ENCODE results near the gene NTN3.

Gene NTN3

DNA sequence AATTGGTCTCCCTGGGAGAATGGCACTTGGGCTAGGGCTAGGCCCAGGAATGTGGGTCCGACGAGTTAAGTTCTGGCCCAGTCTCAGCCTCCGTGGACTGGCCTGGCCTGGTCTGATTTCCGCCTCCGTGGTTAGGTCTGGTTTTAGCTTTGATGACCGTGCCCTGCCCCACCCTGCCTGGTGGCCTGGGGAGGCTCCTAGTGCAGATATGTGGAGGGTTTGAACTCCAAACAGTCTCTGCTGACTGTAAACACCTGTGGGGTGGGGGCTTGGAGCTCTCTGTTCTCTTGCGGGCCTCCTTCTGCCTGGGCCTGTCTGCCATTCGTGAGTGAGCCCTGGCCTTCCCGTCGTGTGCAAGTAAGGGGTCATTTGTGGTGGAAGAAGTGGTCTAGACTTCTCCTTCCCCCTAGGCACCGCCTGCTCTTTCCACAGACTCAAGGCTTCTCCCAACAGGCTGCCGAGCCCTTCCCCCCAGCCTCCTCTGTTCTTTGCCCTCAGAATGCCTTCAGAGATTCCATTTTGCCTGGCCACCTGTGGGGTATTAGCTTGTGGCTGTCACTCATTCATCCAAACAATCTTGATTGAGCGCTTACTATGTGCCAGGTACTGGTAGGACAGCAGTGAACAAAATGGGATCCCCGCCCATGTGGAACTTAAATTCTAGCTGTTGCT is 44.2 kb downstream of the NTN3 start:
- no peak for DNase-seq

DNA sequence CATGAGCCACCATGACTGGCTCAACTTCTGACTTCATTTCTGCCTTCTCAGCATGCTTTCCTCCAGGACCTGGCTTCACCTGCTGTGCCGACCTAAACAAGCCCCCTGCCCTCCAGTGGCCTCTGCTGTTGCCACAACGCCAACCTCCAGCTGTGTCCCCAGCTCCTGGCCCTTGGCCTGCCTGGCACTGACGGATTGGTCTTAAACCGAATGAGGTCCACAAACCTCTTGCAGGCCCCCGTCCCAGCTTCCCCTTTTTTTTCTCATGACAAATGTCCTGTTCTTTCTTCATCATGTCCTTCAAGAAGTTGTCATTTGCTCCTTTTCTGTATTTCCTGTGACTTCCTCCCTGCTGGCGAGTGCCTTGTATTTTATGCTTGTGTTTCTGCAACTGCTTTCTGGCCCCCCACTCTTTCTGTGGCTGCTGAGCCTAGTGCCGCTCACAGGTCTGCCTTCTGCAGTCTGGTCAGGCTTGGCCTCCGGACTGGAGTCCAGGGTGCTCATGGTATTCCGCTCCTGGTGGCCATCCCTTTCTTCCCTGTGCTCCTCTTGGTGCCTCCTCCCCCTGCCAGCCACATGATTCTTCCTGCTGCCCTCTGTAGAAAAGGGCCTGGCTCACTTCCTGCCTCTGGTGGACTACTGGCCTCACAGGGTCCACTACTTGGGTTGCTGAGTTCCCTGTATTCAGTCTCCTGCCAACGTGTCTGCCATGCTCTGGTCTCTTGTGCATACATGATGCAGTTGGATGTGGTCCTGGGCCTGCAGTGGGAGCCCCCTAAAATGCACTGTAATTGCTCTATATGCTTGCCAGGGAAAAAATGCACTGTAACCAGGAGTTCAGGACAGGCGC is 45.5 kb downstream of the NTN3 start:
- DNase-seq: peak; percentile 45

DNA sequence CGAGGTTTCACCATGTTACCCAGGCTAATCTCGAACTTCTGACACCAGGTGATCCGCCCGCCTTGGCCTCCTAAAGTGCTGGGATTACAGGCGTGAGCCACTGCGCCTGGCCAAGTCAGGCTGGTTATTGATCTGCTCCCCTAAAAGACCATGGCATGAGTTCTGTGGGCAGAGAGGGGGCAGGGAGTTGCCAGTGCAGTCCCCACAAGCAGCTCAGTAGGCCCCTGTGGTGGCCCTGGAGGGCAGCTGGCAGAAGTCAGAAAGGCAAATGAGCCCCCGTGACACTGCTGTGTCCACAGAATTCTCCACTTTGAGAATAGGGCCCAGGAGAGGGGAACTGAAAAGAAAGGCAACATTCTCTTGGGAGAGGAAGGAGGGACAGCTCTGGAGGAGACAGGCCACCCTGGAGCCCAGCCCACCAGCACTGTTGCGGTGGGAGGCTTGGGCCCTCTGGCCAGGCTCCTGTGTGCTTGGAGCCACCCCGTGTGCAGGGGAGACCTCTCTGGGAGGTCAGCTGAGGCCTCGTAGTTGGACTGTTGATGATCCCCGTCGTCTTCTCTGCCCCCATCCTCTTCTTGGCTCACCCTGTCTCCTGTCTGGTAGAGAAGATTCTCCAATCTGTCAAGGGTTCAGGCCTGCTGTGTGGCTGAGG is 47.0 kb downstream of the NTN3 start:
- DNase-seq: no peak

DNA sequence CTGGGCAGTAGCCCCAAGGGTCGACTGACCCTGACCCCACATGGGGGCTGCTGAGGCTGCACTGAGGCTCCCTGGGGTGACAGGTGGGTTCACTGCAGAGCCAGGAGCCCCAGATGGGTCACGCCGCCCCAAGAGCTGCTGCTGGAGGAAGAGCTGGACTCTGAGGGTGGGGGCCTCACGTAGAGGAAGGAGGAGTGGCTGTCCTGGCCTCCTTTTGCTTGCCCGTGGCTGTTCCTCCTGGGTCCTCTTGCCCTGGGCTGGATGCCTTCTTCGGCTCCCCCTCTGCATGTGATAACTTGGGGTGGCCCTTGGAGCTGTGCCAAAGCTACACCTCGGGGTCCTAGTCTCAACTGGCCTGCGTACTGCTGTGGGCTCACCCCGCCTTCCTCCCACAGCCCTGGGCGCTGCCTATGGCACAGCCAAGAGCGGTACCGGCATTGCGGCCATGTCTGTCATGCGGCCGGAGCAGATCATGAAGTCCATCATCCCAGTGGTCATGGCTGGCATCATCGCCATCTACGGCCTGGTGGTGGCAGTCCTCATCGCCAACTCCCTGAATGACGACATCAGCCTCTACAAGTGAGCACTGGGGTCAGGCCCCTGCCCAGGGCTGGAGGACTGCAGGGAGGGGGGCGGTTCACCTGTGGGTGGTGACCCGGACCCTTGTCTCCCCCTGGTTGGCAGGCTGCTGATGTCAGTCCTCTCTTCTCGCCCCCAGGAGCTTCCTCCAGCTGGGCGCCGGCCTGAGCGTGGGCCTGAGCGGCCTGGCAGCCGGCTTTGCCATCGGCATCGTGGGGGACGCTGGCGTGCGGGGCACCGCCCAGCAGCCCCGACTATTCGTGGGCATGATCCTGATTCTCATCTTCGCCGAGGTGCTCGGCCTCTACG is 48.0 kb downstream of the NTN3 start:
- no peak for DNase-seq

DNA sequence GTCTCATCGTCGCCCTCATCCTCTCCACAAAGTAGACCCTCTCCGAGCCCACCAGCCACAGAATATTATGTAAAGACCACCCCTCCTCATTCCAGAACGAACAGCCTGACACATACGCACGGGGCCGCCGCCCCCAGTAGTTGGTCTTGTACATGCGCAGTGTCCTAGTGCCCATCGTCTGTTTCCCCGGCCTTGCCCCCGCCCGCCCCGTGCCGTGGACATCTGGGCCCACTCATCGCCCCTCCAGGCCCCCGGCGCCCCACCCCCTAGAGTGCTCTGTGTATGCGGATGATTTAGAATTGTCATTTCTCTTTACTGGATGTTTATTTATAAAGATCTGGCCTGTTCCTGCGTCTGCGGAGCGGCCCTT is 48.6 kb downstream of the NTN3 start:
- no peak for DNase-seq

DNA sequence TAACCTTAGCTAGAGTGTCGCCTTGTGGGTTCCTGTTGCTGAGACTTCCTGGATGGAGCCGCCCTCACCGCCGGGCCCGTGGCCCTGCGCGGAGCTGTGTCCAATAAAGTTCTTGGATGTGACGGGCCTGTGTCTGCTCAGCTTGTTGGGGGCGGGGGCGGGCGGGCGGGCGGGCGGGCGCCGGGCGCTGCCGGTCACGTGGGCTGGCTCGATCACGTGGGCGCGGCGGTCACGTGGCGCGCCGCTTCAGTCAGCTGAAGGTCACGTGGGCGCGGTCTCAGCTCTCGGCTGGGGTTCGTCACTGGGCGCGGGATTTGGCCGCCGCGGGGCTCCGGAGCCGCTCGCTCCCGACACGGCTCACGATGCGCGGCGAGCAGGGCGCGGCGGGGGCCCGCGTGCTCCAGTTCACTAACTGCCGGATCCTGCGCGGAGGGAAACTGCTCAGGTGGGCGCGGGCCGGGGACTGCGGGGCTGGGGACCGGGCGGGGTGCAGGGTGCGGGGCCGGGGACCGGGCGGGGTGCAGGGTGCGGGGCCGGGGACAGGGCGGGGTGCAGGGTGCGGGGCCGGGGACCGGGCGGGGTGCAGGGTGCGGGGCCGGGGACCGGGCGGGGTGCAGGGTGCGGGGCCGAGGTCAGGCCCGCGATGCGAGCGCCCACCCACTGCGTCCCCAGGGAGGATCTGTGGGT is 49.1 kb downstream of the NTN3 start, which contains the start of gene AMDHD2:
Gene AMDHD2, plus strand, starts transcription at position 275 of the 687 bp plus-strand sequence. Its CDS starts 88 bp downstream, at position 363.
- DNase-seq: peak; percentile 90

DNA sequence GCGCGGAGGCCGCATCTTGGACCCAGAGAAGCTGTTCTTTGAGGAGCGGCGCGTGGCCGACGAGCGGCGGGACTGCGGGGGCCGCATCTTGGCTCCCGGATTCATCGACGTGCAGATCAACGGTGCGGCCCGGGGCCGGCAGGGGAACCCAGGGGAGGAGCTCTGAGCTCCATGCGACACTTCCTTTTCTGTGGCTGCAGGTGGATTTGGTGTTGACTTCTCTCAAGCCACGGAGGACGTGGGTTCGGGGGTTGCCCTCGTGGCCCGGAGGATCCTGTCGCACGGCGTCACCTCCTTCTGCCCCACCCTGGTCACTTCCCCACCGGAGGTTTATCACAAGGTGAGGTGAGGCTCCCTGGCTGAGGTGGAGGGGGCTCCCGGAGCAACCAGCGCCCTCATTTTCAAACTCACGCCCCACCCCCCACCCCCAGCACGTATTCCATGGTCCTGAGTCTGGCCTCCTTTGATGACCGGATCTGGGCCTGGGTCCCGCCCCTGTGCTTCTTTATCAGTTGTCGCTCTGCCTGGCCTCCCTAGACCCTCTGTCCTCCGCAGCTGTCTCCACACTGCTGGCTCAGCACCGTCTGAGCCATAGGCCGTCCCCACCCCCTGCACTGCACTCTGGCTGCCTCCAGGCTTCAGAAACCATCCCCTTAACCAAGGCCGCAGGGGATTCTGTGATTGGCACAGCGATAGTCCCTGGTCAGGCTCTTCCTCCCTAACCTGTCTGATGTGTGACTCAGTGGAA is 49.9 kb downstream of the NTN3 start:
- DNase-seq: peak; percentile 85

All from CD4-positive, alpha-beta T cell treated with Interferon gamma for 1 hour (primary cell).